HEK293T (cell line): ENCODE data around the gene CD164L2.

ENCODE experiments used
- CTCF ChIA-PET: fragments of 350-600 bp; formaldehyde crosslinking; extraction: SDS; loops from one replicate; lab custom pipeline; 2021; ENCODE audit warnings: antibody characterized with exemption, inconsistent platforms; lab: Yijun Ruan, JAX
- POLR2A ChIA-PET: fragments of 350-600 bp; formaldehyde crosslinking; extraction: SDS; loops from one replicate; lab custom pipeline; 2020; ENCODE audit warnings: antibody characterized with exemption, inconsistent platforms; lab: Yijun Ruan, JAX
- DNase-seq: peaks from one replicate; pipeline ENCODE4 v3.0.0; 2012; ENCODE audit warnings: mixed read lengths; ENCODE audit errors: extremely low spot score
- ARNT ChIP-seq: fragments of 450-650 bp; IDR thresholded peaks from 2 replicates; pipeline ENCODE4 v1.6.1; 2017; ENCODE audit warnings: mild to moderate bottlenecking
- BHLHE40 ChIP-seq: fragments of 450-650 bp; IDR thresholded peaks from 2 replicates; pipeline ENCODE4 v1.6.1; 2016; ENCODE audit warnings: mild to moderate bottlenecking, moderate library complexity, borderline replicate concordance
- CTBP1 ChIP-seq: fragments of 450-650 bp; IDR thresholded peaks from 2 replicates; pipeline ENCODE4 v1.6.1; 2016; ENCODE audit warnings: borderline replicate concordance
- ELF4 ChIP-seq: fragments of 450-650 bp; IDR thresholded peaks from 2 replicates; pipeline ENCODE4 v1.6.1; 2017; ENCODE audit warnings: antibody characterized with exemption
- FOXA1 ChIP-seq: fragments of 450-650 bp; IDR thresholded peaks from 2 replicates; pipeline ENCODE4 v1.6.1; 2016; ENCODE audit warnings: mild to moderate bottlenecking
- FOXK2 ChIP-seq: fragments of 450-650 bp; IDR thresholded peaks from 2 replicates; pipeline ENCODE4 v1.6.1; 2016; ENCODE audit warnings: mild to moderate bottlenecking
- FOXM1 ChIP-seq: fragments of 450-650 bp; IDR thresholded peaks from 2 replicates; pipeline ENCODE4 v1.6.1; 2017; ENCODE audit warnings: mild to moderate bottlenecking, borderline replicate concordance
- HDGF ChIP-seq: fragments of 450-650 bp; IDR thresholded peaks from 2 replicates; pipeline ENCODE4 v1.6.1; 2017; ENCODE audit warnings: antibody characterized with exemption, borderline replicate concordance
- L3MBTL2 ChIP-seq: fragments of 450-650 bp; conservative IDR thresholded peaks from 2 replicates; pipeline ENCODE4 v1.6.1; 2016; ENCODE audit warnings: mild to moderate bottlenecking
- LEF1 ChIP-seq: fragments of 450-650 bp; IDR thresholded peaks from 2 replicates; pipeline ENCODE4 v1.6.1; 2017; ENCODE audit warnings: mild to moderate bottlenecking, borderline replicate concordance
- NFRKB ChIP-seq: fragments of 450-650 bp; IDR thresholded peaks from 2 replicates; pipeline ENCODE4 v1.6.1; 2016; ENCODE audit warnings: mild to moderate bottlenecking, moderate library complexity
- SP1 ChIP-seq: fragments of 450-650 bp; IDR thresholded peaks from 2 replicates; pipeline ENCODE4 v1.6.1; 2017
- SUZ12 ChIP-seq: fragments of 450-650 bp; IDR thresholded peaks from 2 replicates; pipeline ENCODE4 v1.6.1; 2016; ENCODE audit warnings: mild to moderate bottlenecking
- TARDBP ChIP-seq: fragments of 450-650 bp; IDR thresholded peaks from 2 replicates; pipeline ENCODE4 v1.6.1; 2016
- ZNF384 ChIP-seq: fragments of 450-650 bp; IDR thresholded peaks from 2 replicates; pipeline ENCODE4 v1.6.1; 2016
- TF ChIP-seq, protein P1 (sequence below): fragments of 450-650 bp; IDR thresholded peaks from 2 replicates; pipeline ENCODE4 v1.6.1; 2016

The CD164L2 gene

DNA sequence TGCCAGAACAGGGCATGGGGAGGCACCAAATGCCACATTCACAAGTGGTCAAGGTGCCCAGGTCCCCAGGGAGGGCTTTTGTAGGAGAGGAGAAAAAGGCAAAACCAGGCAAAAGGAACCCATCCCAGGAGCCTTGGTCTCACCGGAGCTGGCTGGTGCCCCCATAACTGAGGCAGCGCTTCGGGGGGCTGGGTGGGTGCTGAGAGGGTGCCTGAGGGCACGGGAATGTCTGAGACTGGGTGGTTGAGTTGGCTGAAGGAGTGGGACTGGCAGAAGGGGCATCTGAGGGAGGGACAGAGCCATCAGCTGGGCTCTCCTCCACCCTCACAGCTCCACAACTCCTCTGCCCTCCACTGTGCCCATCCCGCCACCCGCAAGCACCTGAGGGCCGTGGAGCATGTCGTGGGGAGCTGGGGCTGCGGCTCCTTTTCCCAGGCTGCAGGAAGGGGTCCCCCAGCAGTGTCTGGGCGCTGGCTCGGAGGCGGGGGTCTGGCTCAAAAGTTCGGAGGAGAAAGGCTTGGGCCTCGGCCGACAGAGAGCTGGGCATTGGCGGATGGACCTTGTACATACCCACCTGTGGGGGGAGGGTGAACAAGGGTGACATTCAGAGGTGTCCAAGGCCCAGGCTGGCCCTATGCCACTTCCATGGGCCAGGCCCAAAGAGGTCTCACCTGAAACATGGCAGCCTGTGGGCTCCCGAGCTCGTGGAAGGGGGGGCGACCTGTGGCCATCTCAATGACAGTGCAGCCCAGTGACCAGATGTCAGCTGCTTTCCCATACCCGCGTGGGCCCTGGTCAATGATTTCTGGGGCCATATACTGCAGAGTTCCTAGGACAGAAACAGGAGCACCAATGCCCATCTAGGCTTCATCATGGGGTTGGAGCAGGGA lies 24.9 kb downstream of the CD164L2 start:
- POLR2A ChIA-PET: no interaction called here
- CTCF ChIA-PET: interaction anchor here (0.7 to 2.2 kb wide), 9 partner anchors 9 to 466 kb away, joined by 3 to 25 read pairs (median 5); partner anchors contain the start of genes GPR3, MAP3K6 and SYTL1
- TF ChIP-seq LEF1: no peak
- no peak for TF ChIP-seq L3MBTL2
- TF ChIP-seq HDGF: no peak
- no peak for TF ChIP-seq ELF4
- no peak for TF ChIP-seq SUZ12
- TF ChIP-seq ARNT: no peak
- no peak for TF ChIP-seq FOXK2
- no peak for TF ChIP-seq FOXA1
- TF ChIP-seq ZNF384: no peak
- DNase-seq: no peak

DNA sequence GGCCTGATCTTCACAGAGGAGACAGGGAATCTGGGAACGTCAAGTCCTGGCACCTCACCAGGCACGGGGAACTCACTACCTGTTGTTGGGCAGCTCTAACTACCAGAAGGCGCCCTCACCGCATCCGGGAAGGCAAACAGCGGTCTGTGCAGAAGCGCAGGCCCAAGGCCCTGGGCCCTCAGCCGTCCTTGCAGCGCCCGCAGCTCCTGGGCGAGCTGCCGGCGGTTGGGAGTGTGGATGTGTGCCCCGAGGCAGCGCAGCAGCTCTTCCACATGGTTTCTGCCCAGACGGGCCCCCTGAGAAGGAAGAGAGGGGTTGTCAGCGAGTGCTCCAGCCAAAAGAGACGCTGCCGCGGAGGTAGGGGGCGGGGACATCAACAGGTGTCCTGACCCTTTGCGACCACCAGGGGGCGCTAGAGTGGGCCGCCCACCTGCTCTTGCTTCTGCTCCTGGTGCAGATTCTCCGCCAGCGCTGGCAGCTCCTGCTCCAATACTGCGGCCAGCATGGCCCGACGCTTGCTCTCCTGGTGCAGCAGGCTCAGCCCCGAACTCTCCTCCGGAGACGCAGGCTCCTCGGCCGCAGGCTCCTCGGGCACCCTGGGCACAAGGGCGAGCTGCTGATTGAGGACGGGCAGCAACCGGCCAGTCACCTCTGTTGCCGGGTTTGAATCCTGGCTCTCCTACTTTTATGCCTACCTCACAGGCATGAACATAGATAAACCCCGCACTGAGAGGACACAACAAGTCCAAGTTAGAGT lies 25.7 kb downstream of the CD164L2 start:
- TF ChIP-seq FOXA1: no peak
- TF ChIP-seq SUZ12: no peak
- TF ChIP-seq L3MBTL2: no peak
- TF ChIP-seq LEF1: no peak
- no peak for TF ChIP-seq CTBP1
- no peak for TF ChIP-seq BHLHE40
- TF ChIP-seq SP1: no peak
- TF ChIP-seq ZNF384: no peak
- no peak for TF ChIP-seq ARNT
- TF ChIP-seq FOXK2: no peak
- TF ChIP-seq TARDBP: no peak
- no peak for TF ChIP-seq ELF4
- TF ChIP-seq NFRKB: no peak
- TF ChIP-seq, protein P1, sequence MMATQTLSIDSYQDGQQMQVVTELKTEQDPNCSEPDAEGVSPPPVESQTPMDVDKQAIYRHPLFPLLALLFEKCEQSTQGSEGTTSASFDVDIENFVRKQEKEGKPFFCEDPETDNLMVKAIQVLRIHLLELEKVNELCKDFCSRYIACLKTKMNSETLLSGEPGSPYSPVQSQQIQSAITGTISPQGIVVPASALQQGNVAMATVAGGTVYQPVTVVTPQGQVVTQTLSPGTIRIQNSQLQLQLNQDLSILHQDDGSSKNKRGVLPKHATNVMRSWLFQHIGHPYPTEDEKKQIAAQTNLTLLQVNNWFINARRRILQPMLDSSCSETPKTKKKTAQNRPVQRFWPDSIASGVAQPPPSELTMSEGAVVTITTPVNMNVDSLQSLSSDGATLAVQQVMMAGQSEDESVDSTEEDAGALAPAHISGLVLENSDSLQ: no peak
- no peak for TF ChIP-seq FOXM1
- ChIA-PET CTCF (interaction anchor here (0.5 to 2.2 kb wide), 13 partner anchors 8 to 543 kb away, joined by 3 to 25 read pairs (median 5); partner anchors contain the start of genes GPR3, MAP3K6 and SYTL1), POLR2A (interaction anchor here (1.7 kb wide), 1 partner anchor 9 kb away, joined by 18 read pairs; the partner anchor contains the start of gene MAP3K6)
- DNase-seq: peak; percentile 91

DNA sequence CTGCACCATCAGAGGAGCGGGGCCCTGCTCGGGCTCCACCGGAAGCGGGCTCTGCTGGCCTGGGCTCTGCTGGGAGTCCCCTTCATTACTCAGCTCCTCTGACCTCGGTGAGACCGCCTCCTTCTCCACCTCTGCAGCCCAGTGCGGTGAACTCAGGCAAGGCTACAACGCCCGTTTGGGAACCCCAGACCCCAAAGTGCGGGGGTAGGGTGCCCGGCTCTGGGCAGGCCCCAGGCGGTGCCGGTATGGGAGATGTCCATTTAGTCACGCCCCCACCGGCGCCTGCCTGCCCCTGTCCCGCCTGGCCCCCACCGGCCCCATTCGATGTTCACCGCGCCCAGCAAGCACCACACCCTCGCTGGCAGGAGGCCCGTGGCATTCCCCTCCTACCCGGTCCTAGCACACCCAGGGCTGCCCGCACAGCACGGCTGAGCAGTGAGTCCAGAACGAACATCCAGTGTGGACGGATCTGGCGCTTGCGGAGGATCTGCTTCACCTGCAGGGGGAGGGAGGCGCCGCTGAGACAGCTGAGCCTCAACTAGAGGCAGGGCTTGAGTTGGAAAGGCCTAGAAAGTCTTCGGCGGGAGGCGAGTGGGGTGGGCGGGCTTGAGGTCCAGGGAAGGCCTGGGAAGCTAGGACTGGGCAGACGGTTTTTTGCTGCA lies 26.4 kb downstream of the CD164L2 start:
- DNase-seq: no peak
- ChIA-PET POLR2A (interaction anchor here (1.7 kb wide), 1 partner anchor 9 kb away, joined by 18 read pairs; the partner anchor contains the start of gene MAP3K6), CTCF (interaction anchor here (0.5 to 2.2 kb wide), 13 partner anchors 9 to 544 kb away, joined by 3 to 25 read pairs (median 5); partner anchors contain the start of genes GPR3, MAP3K6 and SYTL1)
- TF ChIP-seq ZNF384 (no peak), ELF4 (no peak), NFRKB (no peak), BHLHE40 (no peak), CTBP1 (no peak), HDGF (no peak), SUZ12 (no peak), FOXM1 (no peak), TARDBP (no peak), FOXK2 (no peak), SP1 (no peak), FOXA1 (no peak), ARNT (no peak), L3MBTL2 (no peak), LEF1 (no peak)
- TF ChIP-seq, protein P1: no peak

DNA sequence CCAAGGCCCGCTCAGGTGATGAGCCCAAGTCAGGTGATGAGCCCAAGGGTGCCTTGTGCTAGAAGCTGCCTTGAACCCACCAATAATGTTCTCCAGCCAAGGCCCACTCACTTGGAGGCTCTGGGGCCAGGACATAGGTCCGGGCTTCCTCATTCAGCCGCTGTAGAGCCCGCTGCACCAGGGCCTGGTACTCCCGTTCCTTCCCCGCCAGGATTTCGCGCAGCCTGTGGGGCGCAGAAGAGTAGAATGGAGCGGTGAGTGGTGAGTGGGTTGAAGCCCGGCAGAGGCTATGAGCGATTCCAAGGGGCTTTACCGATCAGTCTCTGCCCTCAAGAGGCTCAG lies 26.9 kb downstream of the CD164L2 start:
- no peak for DNase-seq
- TF ChIP-seq NFRKB (no peak), SP1 (no peak), BHLHE40 (no peak), SUZ12 (no peak), ZNF384 (no peak), TARDBP (no peak), LEF1 (no peak), CTBP1 (no peak), FOXK2 (no peak), FOXA1 (no peak), ARNT (no peak), FOXM1 (no peak), HDGF (no peak), ELF4 (no peak)
- TF ChIP-seq, protein P1: no peak
- POLR2A ChIA-PET: interaction anchor here (1.7 kb wide), 1 partner anchor 10 kb away, joined by 18 read pairs; the partner anchor contains the start of gene MAP3K6
- CTCF ChIA-PET: interaction anchor here (0.7 to 2.2 kb wide), 3 partner anchors 11 to 13 kb away, joined by 3 to 25 read pairs (median 3); partner anchors contain the start of gene MAP3K6

DNA sequence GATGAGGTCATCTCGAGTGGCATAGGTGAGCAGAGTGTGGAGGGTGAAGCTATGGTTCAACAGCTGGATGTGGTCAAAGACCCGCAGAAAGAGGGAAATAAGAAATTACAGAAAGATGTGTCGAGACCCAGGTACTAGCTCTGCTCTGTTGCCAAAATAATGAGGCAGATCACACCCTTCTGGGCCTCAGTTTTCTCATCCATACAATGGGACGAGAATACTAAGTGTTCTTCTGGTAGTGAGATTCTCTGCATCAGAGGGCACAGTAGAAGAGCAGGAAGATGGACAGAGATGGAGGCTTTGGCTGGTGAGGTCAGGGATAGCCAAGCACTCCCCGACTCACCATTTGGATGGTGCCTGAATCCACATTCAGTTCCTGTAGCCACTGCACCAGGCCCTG lies 27.4 kb downstream of the CD164L2 start:
- CTCF ChIA-PET: interaction anchor here (0.7 to 1.5 kb wide), 2 partner anchors 12 to 13 kb away, joined by 3 read pairs; no protein-coding TSS in a partner anchor
- POLR2A ChIA-PET: interaction anchor here (0.7 kb wide), 1 partner anchor 10 kb away, joined by 3 read pairs; no protein-coding TSS in a partner anchor
- no peak for DNase-seq
- TF ChIP-seq FOXM1 (no peak), LEF1 (no peak)
- TF ChIP-seq, protein P1: no peak
